Keratinocyte (primary cell): Measurements from ENCODE around the gene RNASEH2B. TPM values are rescaled to one million over a fixed set of nuclear protein-coding genes. Genes with fewer than 3 reads are reported as not detected.

ENCODE experiments used
- DNase-seq: peaks from one replicate; pipeline ENCODE4 v3.0.0-alpha.2; 2011; ENCODE audit warnings: low read depth, missing footprints, low spot score
- FAIRE-seq: peaks from 2 replicates; lab custom pipeline; 2011; peaks lifted over from hg19 to GRCh38; lab: Jason Lieb, UNC
- H2AFZ ChIP-seq: 2 replicates; pipeline ENCODE4 v1.6.0; 2012; ENCODE audit warnings: low read length, control low read depth, inconsistent platforms; ENCODE audit not compliant: control insufficient read depth
- H3K27ac ChIP-seq: 2 replicates; pipeline ENCODE4 v1.5.1; 2011; ENCODE audit warnings: low read length; ENCODE audit not compliant: control insufficient read depth, insufficient read depth
- H3K27me3 ChIP-seq: 3 replicates; pipeline ENCODE4 v1.6.0; 2011; ENCODE audit warnings: low read length; ENCODE audit not compliant: control insufficient read depth, insufficient read depth; ENCODE audit errors: extremely low read depth
- H3K36me3 ChIP-seq, 2 experiments: 2 replicates in 1 of 2; 3 replicates in 1 of 2; pipeline ENCODE4 v1.5.1; 2011; ENCODE audit warnings: low read length in 2 of 2, mild to moderate bottlenecking in 1 of 2; ENCODE audit not compliant: control insufficient read depth in 2 of 2, insufficient read depth in 2 of 2; ENCODE audit errors: extremely low read depth in 1 of 2
- H3K4me1 ChIP-seq: 3 replicates; pipeline ENCODE4 v1.5.1; 2011; ENCODE audit warnings: low read length; ENCODE audit not compliant: control insufficient read depth, insufficient read depth; ENCODE audit errors: extremely low read depth
- H3K4me2 ChIP-seq: 3 replicates; pipeline ENCODE4 v1.6.0; 2011; ENCODE audit warnings: low read depth, low read length; ENCODE audit not compliant: control insufficient read depth, insufficient read depth; ENCODE audit errors: extremely low read depth
- H3K4me3 ChIP-seq, 3 experiments: fragments of 200-600 bp in 1 of 3; sonication (generic) in 1 of 3; 2 replicates in 2 of 3; 3 replicates in 1 of 3; pipeline ENCODE4 v1.5.1; 2011 to 2016; ENCODE audit warnings: low read length in 3 of 3, mild to moderate bottlenecking in 3 of 3, control low read depth in 2 of 3, inconsistent platforms in 1 of 3, low read depth in 1 of 3, mixed read lengths in 1 of 3, mixed run types in 1 of 3, moderate library complexity in 1 of 3; ENCODE audit not compliant: control insufficient read depth in 2 of 3, insufficient read depth in 2 of 3; ENCODE audit errors: extremely low read depth in 1 of 3
- H3K79me2 ChIP-seq: 2 replicates; pipeline ENCODE4 v1.6.0; 2012; ENCODE audit warnings: low read length; ENCODE audit not compliant: control insufficient read depth, insufficient read depth
- H3K9ac ChIP-seq: 3 replicates; pipeline ENCODE4 v1.6.0; 2011; ENCODE audit warnings: low read length; ENCODE audit not compliant: control insufficient read depth, insufficient read depth; ENCODE audit errors: extremely low read depth
- H3K9me1 ChIP-seq: 3 replicates; pipeline ENCODE4 v1.6.0; 2011; ENCODE audit warnings: low read length; ENCODE audit not compliant: control insufficient read depth, insufficient read depth; ENCODE audit errors: extremely low read depth
- H3K9me3 ChIP-seq: 2 replicates; pipeline ENCODE4 v1.5.1; 2012; ENCODE audit warnings: low read depth, low read length; ENCODE audit not compliant: control insufficient read depth
- H4K20me1 ChIP-seq: 3 replicates; pipeline ENCODE4 v1.6.0; 2011; ENCODE audit warnings: low read length; ENCODE audit not compliant: control insufficient read depth, insufficient read depth; ENCODE audit errors: extremely low read depth
- CTCF ChIP-seq, 3 experiments: IDR thresholded peaks in 1 of 3; conservative IDR thresholded peaks in 1 of 3; optimal IDR thresholded peaks in 1 of 3; 2 replicates in 2 of 3; 3 replicates in 1 of 3; pipeline versions ENCODE3 to v1.5.1; 2011; ENCODE audit warnings: low read length in 3 of 3, mild to moderate bottlenecking in 3 of 3, moderate library complexity in 2 of 3, control low read depth in 1 of 3, inconsistent platforms in 1 of 3; ENCODE audit not compliant: insufficient read depth in 2 of 3; ENCODE audit errors: extremely low read depth in 1 of 3
- EZH2 ChIP-seq: IDR thresholded peaks from one replicate; pipeline ENCODE4 v1.6.1; 2012; ENCODE audit warnings: inconsistent platforms, mild to moderate bottlenecking, low read length, moderate library complexity
- dilution Hi-C: fragments of 300-500 bp; cut with MboI; formaldehyde crosslinking; loops from one replicate; pipeline ENCODE4 v1.7.0; 2020; ENCODE audit warnings: low sequenced_read_pairs; ENCODE audit not compliant: extremely low pct_ligation_motif_present
- polyA plus RNA-seq, 5 experiments: library from polyadenylated mRNA; depleted of rRNA in 3 of 5; stranded (reverse) in 3 of 5; stranded (forward) in 1 of 5; unstranded in 1 of 5; fragments of >200 nt; gene quantifications; 1 replicate in 1 of 5; 2 replicates in 3 of 5; 3 replicates in 1 of 5; pipeline versions ENCODE4 v1.2.1 to v1.2.3, GENCODE V29; 2011 to 2012; ENCODE audit warnings: missing spikeins in 2 of 5, low read depth in 1 of 5, low replicate concordance in 1 of 5

RNASEH2B gene
- polyA plus RNA-seq, 1 donor (not counting 4 experiments of a cell fraction or from before 2014, with no cell fraction given) = 26.1 TPM

GRCh38 chr13:50999641-51000040, 90.0 kb downstream of the RNASEH2B start:
- H3K27ac ChIP-seq = no peak overlapping the region
- no peaks in the 10 kb centered on the region for H3K9me1 ChIP-seq
- H3K79me2 ChIP-seq = no peaks in the 10 kb centered on the region
- H3K9me3 ChIP-seq = no peaks in the 10 kb centered on the region
- no peak overlapping the region for H3K4me2 ChIP-seq
- H3K4me3 ChIP-seq = no peak overlapping the region
- H3K4me1 ChIP-seq = peaks cover 27% of the 10 kb centered on the region
- FAIRE-seq (no peak), DNase-seq (no peak)
- H3K9ac ChIP-seq = no peak overlapping the region
- no peak overlapping the region for H2AFZ ChIP-seq
- dilution Hi-C loops = no loop called here
- no peaks in the 10 kb centered on the region for H4K20me1 ChIP-seq
- TF ChIP-seq EZH2 (no peak), CTCF (optimal IDR thresholded peaks at IDR 0.05 in 1 of 3, IDR thresholded peaks at IDR 0.05 in 1 of 3, conservative IDR thresholded peaks at IDR 0.05 in 1 of 3; ENCODE audit: extremely low read depth in 1 of 3, insufficient read depth in 2 of 3, low read length in 3 of 3) (no peak)
- no peaks in the 10 kb centered on the region for H3K36me3 ChIP-seq
- H3K27me3 ChIP-seq = peaks cover 5% of the 10 kb centered on the region

GRCh38 chr13:51000061-51000460, 90.5 kb downstream of the RNASEH2B start:
- H3K36me3 ChIP-seq = no peaks in the 10 kb centered on the region
- TF ChIP-seq CTCF (optimal IDR thresholded peaks at IDR 0.05 in 1 of 3, IDR thresholded peaks at IDR 0.05 in 1 of 3, conservative IDR thresholded peaks at IDR 0.05 in 1 of 3; ENCODE audit: extremely low read depth in 1 of 3, insufficient read depth in 2 of 3, low read length in 3 of 3) = no peak
- TF ChIP-seq EZH2 = no peak
- no peak overlapping the region for H3K9ac ChIP-seq
- no peak overlapping the region for H2AFZ ChIP-seq
- peak overlapping the region; percentile 44 for H3K27ac ChIP-seq
- H3K4me3 ChIP-seq = no peak overlapping the region
- dilution Hi-C loops = no loop called here
- DNase-seq = no peak
- FAIRE-seq = no peak
- H3K4me1 ChIP-seq = peaks cover 27% of the 10 kb centered on the region
- H4K20me1 ChIP-seq = no peaks in the 10 kb centered on the region
- H3K79me2 ChIP-seq = no peaks in the 10 kb centered on the region
- H3K4me2 ChIP-seq = peak overlapping the region; percentile 71
- no peaks in the 10 kb centered on the region for H3K9me1 ChIP-seq
- H3K9me3 ChIP-seq = no peaks in the 10 kb centered on the region
- peaks cover 5% of the 10 kb centered on the region for H3K27me3 ChIP-seq
